Caco-2 (cell line): ENCODE measurements around the gene ADGRL3. TPM values are rescaled to one million over a fixed set of nuclear protein-coding genes. Genes with fewer than 3 reads are reported as not detected.

Experiments
- BruUV-seq: library from RNA; stranded (reverse); fragments of 400-500 nt; replicated peaks from 2 replicates; lab custom pipeline; 2021; lab: Mats Ljungman, UMichigan
- CTCF ChIA-PET: fragments of 300-600 bp; sonication (Branson Sonifier 250); formaldehyde crosslinking; loops from one replicate; lab custom pipeline; 2022; ENCODE audit warnings: antibody characterized with exemption; lab: Charles Lee
- POLR2A ChIA-PET: fragments of 300-600 bp; sonication (Branson Sonifier 250); formaldehyde crosslinking; loops from one replicate; lab custom pipeline; 2022; ENCODE audit warnings: antibody characterized with exemption; lab: Charles Lee
- DNase-seq, 2 experiments: peaks; one replicate each; pipeline versions ENCODE4 v3.0.0 to v3.0.0-alpha.2; 2020 to 2022
- H3K27me3 ChIP-seq: replicated peaks from 2 replicates; pipeline ENCODE4 v1.6.0; 2011; ENCODE audit warnings: low read length; ENCODE audit not compliant: control insufficient read depth, insufficient read depth
- H3K36me3 ChIP-seq: 2 replicates; pipeline ENCODE4 v1.5.1; 2011; ENCODE audit warnings: low read length; ENCODE audit not compliant: control insufficient read depth, insufficient read depth
- H3K4me1 ChIP-seq: fragments of 250-450 bp; sonication (Bioruptor Pico); 2 replicates; pipeline ENCODE4 v1.5.1; 2020; ENCODE audit warnings: mild to moderate bottlenecking
- H3K4me3 ChIP-seq: 2 replicates; pipeline ENCODE4 v1.5.1; 2011; ENCODE audit warnings: low read depth, mild to moderate bottlenecking, control low read depth, low read length
- H3K9me3 ChIP-seq: fragments of 250-450 bp; sonication (Bioruptor Pico); 2 replicates; pipeline ENCODE4 v1.5.1; 2020; ENCODE audit warnings: mild to moderate bottlenecking, moderate library complexity
- H3K27ac Mint-ChIP-seq: one replicate; pipeline ENCODE4 v1.8.0; 2022; ENCODE audit warnings: mixed read lengths; ENCODE audit not compliant: unreplicated experiment
- H3K27me3 Mint-ChIP-seq: one replicate; pipeline ENCODE4 v1.8.0; 2022; ENCODE audit warnings: mixed read lengths; ENCODE audit not compliant: insufficient read depth, unreplicated experiment
- H3K36me3 Mint-ChIP-seq: one replicate; pipeline ENCODE4 v1.8.0; 2022; ENCODE audit warnings: mild to moderate bottlenecking, mixed read lengths; ENCODE audit not compliant: insufficient read depth, unreplicated experiment
- H3K4me1 Mint-ChIP-seq: one replicate; pipeline ENCODE4 v1.8.0; 2022; ENCODE audit warnings: low read depth, mixed read lengths; ENCODE audit not compliant: unreplicated experiment
- H3K4me3 Mint-ChIP-seq: one replicate; pipeline ENCODE4 v1.8.0; 2022; ENCODE audit warnings: mild to moderate bottlenecking, moderate library complexity, mixed read lengths; ENCODE audit not compliant: unreplicated experiment
- H3K9me3 Mint-ChIP-seq: one replicate; pipeline ENCODE4 v1.8.0; 2022; ENCODE audit warnings: mixed read lengths; ENCODE audit not compliant: unreplicated experiment
- intact Hi-C: fragments of 100-400 bp; cut with micrococcal nuclease; formaldehyde crosslinking; loops from one replicate; pipeline ENCODE4 v1.10.0; 2022; ENCODE audit not compliant: unreplicated experiment
- total RNA-seq: library from RNA; stranded (reverse); gene quantifications from 2 replicates; pipeline ENCODE4 v1.2.3, GENCODE V29; 2022
- TF ChIP-seq, protein P1 (sequence below), 2 experiments: fragments of 200-600 bp in 1 of 2; IDR thresholded peaks; 1 replicate in 1 of 2; 2 replicates in 1 of 2; pipeline versions ENCODE4 v1.5.1 to v1.8.0; 2011 to 2022; ENCODE audit warnings: antibody characterized with exemption in 1 of 2, control low read depth in 1 of 2, inconsistent platforms in 1 of 2, low read depth in 1 of 2, low read length in 1 of 2, mild to moderate bottlenecking in 1 of 2, moderate library complexity in 1 of 2; ENCODE audit not compliant: insufficient read depth in 1 of 2, severe bottlenecking in 1 of 2, unreplicated experiment in 1 of 2

ADGRL3 gene
- total RNA-seq, 1 experiment from 2014 or later, result 1.5 TPM

DNA sequence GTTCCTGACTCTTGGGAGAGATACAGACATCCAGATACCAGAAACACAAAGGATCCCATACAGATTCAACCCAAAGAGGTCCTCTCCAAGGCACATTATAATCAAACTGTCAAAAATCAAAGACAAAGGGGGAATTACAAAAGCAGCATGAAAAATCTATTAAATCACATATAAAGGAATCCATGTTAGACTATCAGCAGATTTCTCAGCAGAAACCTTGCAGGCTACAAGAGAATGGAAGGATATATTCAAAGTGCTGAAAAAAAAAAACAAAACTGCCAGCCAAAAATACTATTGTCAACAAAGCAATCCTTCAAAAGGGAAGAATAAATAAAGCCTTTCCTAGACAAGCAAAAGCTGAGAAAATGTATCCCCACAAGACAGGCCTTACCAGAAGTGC is 14.8 kb upstream of the ADGRL3 start:
- intact Hi-C loops, result no loop called here
- TF ChIP-seq, protein P1, sequence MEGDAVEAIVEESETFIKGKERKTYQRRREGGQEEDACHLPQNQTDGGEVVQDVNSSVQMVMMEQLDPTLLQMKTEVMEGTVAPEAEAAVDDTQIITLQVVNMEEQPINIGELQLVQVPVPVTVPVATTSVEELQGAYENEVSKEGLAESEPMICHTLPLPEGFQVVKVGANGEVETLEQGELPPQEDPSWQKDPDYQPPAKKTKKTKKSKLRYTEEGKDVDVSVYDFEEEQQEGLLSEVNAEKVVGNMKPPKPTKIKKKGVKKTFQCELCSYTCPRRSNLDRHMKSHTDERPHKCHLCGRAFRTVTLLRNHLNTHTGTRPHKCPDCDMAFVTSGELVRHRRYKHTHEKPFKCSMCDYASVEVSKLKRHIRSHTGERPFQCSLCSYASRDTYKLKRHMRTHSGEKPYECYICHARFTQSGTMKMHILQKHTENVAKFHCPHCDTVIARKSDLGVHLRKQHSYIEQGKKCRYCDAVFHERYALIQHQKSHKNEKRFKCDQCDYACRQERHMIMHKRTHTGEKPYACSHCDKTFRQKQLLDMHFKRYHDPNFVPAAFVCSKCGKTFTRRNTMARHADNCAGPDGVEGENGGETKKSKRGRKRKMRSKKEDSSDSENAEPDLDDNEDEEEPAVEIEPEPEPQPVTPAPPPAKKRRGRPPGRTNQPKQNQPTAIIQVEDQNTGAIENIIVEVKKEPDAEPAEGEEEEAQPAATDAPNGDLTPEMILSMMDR (IDR thresholded peaks at IDR 0.05; ENCODE audit: insufficient read depth in 1 of 2, low read depth in 1 of 2, low read length in 1 of 2, severe bottlenecking in 1 of 2, unreplicated experiment in 1 of 2), result no peak
- Mint-ChIP-seq H3K27ac (no peak overlapping the region), H3K36me3 (no peaks in the 10 kb centered on the region), H3K4me1 (peaks cover 5% of the 10 kb centered on the region), H3K4me3 (no peak overlapping the region), H3K9me3 (peaks cover 10% of the 10 kb centered on the region), H3K27me3 (no peaks in the 10 kb centered on the region)
- Histone ChIP-seq H3K36me3 (no peaks in the 10 kb centered on the region), H3K4me1 (peaks cover 17% of the 10 kb centered on the region), H3K4me3 (no peak overlapping the region), H3K9me3 (peaks cover 12% of the 10 kb centered on the region), H3K27me3 (no peaks in the 10 kb centered on the region)
- no peak for DNase-seq
- CTCF ChIA-PET, result no interaction called here
- POLR2A ChIA-PET, result interaction anchor here (0.7 kb wide), 1 partner anchor 13 kb away, joined by 4 read pairs; no protein-coding TSS in a partner anchor
- BruUV-seq, result no TSS peak

DNA sequence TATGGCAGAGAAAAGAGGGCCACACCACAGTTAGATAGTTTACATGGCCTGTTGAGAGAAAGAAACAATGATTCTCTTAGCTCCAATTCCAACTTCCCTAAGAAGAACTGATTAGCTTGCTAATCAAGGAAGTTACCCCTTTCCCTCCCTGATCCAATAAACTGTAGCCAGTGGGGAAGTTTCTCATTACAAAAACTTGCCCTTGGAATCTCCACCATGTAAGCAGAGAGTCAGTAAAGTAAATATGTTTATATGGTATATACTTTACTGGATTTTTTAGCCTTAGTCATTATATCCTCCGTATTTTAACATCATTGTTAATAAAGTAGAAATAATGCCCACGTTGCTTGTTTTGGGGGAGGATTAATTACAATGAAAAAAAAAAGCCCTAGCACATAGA is 7.7 kb upstream of the ADGRL3 start:
- no peak overlapping the region for H3K4me3 ChIP-seq
- DNase-seq, result no peak
- H3K9me3 Mint-ChIP-seq, result no peaks in the 10 kb centered on the region
- no TSS peak for BruUV-seq
- no peaks in the 10 kb centered on the region for H3K4me1 ChIP-seq
- no peak overlapping the region for H3K4me3 Mint-ChIP-seq
- no peaks in the 10 kb centered on the region for H3K4me1 Mint-ChIP-seq
- ChIA-PET POLR2A (no interaction called here), CTCF (no interaction called here)
- H3K9me3 ChIP-seq, result no peaks in the 10 kb centered on the region
- TF ChIP-seq, protein P1 (IDR thresholded peaks at IDR 0.05; ENCODE audit: insufficient read depth in 1 of 2, low read depth in 1 of 2, low read length in 1 of 2, severe bottlenecking in 1 of 2, unreplicated experiment in 1 of 2), result no peak
- H3K36me3 ChIP-seq, result no peaks in the 10 kb centered on the region
- H3K27ac Mint-ChIP-seq, result no peak overlapping the region
- intact Hi-C loops, result no loop called here
- H3K36me3 Mint-ChIP-seq, result no peaks in the 10 kb centered on the region
- H3K27me3 Mint-ChIP-seq, result no peaks in the 10 kb centered on the region
- H3K27me3 ChIP-seq, result no peaks in the 10 kb centered on the region

DNA sequence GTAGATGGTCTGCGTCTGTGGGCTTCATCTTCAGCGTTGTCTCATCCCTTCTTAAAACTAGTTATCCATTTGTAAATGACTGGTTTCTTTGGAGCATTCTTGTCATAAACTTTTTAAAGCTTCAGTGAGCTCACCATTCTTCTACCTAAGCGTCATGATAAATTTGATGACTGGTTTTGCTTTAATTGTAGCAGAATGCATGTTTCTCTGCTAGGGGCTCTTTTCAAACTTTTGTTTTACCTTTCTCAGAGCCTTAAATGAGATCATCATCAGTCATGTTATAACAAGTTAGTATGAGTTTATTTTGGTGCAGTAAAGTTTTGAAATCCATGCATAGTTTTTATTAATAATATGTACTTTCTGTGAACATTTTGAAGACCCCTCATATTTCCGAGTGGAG is 6.3 kb upstream of the ADGRL3 start:
- H3K9me3 ChIP-seq, result no peaks in the 10 kb centered on the region
- Mint-ChIP-seq H3K4me3 (no peak overlapping the region), H3K4me1 (no peaks in the 10 kb centered on the region), H3K27me3 (no peaks in the 10 kb centered on the region), H3K27ac (no peak overlapping the region), H3K9me3 (no peaks in the 10 kb centered on the region), H3K36me3 (peaks cover 2% of the 10 kb centered on the region)
- ChIA-PET POLR2A (no interaction called here), CTCF (no interaction called here)
- H3K36me3 ChIP-seq, result no peaks in the 10 kb centered on the region
- H3K27me3 ChIP-seq, result no peaks in the 10 kb centered on the region
- TF ChIP-seq, protein P1 (IDR thresholded peaks at IDR 0.05; ENCODE audit: insufficient read depth in 1 of 2, low read depth in 1 of 2, low read length in 1 of 2, severe bottlenecking in 1 of 2, unreplicated experiment in 1 of 2), result no peak
- H3K4me3 ChIP-seq, result no peak overlapping the region
- H3K4me1 ChIP-seq, result no peaks in the 10 kb centered on the region
- intact Hi-C loops, result no loop called here
- BruUV-seq, result no TSS peak
- no peak for DNase-seq
